ENCODE data around the gene GBA3.
A peak's percentile ranks its signal among the peaks of the same experiment; 100 is the strongest.

Gene GBA3

DNA sequence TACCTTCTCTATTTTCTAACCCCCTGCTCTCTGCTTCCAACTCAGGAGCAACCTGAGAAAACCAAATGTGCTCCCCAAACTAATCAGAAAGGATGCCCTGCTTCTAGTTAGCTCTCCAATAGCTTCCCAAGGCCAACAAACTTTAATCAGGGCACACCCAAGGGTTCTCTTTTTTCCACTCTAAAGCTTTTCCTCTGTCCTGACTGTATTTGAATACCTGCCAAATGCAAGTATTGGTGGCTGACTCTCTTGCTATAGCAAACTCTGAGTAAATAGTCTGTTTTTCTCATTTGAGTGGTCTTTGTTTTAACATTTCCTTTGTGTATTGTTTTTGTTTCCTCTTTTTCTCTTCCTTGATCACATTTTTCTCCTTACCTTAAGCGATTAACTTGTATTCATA is 52.5 kb downstream of the GBA3 start:
- Histone ChIP-seq H4K20me1 (ENCODE audit: insufficient read depth, low read length) (no peaks in the 10 kb centered on the region), H3K27me3 (ENCODE audit: low read depth, low read length) (no peaks in the 10 kb centered on the region), H3K4me1 (ENCODE audit: low read length) (peaks cover 26% of the 10 kb centered on the region), H3K4me2 (ENCODE audit: low read length) (peak overlapping the region; percentile 23), H3K27ac (ENCODE audit: low read length) (peak overlapping the region; percentile 88), H3K4me3 (ENCODE audit: low read length) (peak overlapping the region; percentile 5; the same call in 1 of the 2 replicates), H2AFZ (ENCODE audit: low read depth, low read length) (no peak overlapping the region; the same call in 1 of the 2 replicates), H3K9ac (ENCODE audit: low read length) (peak overlapping the region; percentile 28; the same call in 1 of the 2 replicates), H3K36me3 (replicated peaks; ENCODE audit: low read depth, low read length) (peaks cover 14% of the 10 kb centered on the region), H3K79me2 (ENCODE audit: low read length) (no peaks in the 10 kb centered on the region), H3K9me3 (ENCODE audit: insufficient read depth, low read length) (peaks cover under 1% of the 10 kb centered on the region; the same call in 1 of the 2 replicates)
- no peak for TF ChIP-seq EZH2phosphoT487 (IDR thresholded peaks at IDR 0.05; ENCODE audit: low read depth)
- TF ChIP-seq, protein P1, sequence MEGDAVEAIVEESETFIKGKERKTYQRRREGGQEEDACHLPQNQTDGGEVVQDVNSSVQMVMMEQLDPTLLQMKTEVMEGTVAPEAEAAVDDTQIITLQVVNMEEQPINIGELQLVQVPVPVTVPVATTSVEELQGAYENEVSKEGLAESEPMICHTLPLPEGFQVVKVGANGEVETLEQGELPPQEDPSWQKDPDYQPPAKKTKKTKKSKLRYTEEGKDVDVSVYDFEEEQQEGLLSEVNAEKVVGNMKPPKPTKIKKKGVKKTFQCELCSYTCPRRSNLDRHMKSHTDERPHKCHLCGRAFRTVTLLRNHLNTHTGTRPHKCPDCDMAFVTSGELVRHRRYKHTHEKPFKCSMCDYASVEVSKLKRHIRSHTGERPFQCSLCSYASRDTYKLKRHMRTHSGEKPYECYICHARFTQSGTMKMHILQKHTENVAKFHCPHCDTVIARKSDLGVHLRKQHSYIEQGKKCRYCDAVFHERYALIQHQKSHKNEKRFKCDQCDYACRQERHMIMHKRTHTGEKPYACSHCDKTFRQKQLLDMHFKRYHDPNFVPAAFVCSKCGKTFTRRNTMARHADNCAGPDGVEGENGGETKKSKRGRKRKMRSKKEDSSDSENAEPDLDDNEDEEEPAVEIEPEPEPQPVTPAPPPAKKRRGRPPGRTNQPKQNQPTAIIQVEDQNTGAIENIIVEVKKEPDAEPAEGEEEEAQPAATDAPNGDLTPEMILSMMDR (IDR thresholded peaks at IDR 0.05; ENCODE audit: low read depth, low read length): no peak

DNA sequence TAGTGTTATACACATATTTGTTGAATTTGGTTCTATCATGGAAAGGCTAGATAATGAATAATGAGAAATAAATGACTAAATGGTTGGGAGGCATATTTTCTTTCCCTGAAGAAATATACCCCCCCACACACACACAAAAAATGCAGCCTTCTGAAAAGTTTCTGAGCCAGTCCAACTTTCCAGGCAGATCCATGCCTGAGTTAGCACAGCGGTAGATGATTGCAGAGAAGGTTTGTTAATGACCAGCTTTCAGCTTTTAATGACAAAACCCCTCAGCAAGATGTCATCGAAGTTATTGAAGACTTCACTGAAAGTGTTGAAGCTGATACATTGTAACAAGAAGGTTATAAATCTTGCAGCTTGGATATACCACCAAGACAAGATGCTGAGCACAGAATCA is 61.4 kb downstream of the GBA3 start:
- Histone ChIP-seq H3K4me1 (ENCODE audit: low read length) (no peaks in the 10 kb centered on the region), H3K27ac (ENCODE audit: low read length) (no peak overlapping the region), H3K4me2 (ENCODE audit: low read length) (no peak overlapping the region), H3K27me3 (ENCODE audit: low read depth, low read length) (no peaks in the 10 kb centered on the region), H3K79me2 (ENCODE audit: low read length) (no peaks in the 10 kb centered on the region), H2AFZ (ENCODE audit: low read depth, low read length) (no peak overlapping the region), H3K4me3 (ENCODE audit: low read length) (no peak overlapping the region), H3K36me3 (replicated peaks; ENCODE audit: low read depth, low read length) (no peaks in the 10 kb centered on the region), H3K9ac (ENCODE audit: low read length) (no peak overlapping the region), H4K20me1 (ENCODE audit: insufficient read depth, low read length) (no peaks in the 10 kb centered on the region), H3K9me3 (ENCODE audit: insufficient read depth, low read length) (no peaks in the 10 kb centered on the region)
- TF ChIP-seq, protein P1 (IDR thresholded peaks at IDR 0.05; ENCODE audit: low read depth, low read length): no peak
- no peak for TF ChIP-seq EZH2phosphoT487 (IDR thresholded peaks at IDR 0.05; ENCODE audit: low read depth)

DNA sequence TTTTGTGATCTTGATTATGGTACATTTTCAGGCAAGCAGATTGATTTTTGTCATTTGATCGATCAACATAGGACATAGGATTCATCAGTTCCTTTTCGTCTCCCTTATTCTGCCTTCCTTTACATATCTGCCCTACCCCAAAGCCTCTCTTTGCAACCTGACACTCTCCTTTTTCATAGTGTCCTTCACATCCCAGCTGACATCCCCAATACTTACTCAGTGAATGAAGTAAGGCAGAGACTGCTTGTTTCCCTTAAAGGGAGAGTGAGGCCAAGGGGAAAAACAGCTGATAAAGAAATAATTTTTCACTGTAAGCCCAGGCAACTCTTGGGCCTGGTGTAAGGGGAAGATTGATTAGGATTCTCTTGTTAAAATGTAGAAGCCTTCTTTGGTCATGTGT is 69.8 kb downstream of the GBA3 start:
- no peak overlapping the region for H3K4me3 ChIP-seq (ENCODE audit: low read length)
- no peak overlapping the region for H3K9ac ChIP-seq (ENCODE audit: low read length)
- H3K9me3 ChIP-seq (ENCODE audit: insufficient read depth, low read length): peaks cover 5% of the 10 kb centered on the region; the same call in 1 of the 2 replicates
- H3K4me2 ChIP-seq (ENCODE audit: low read length): no peak overlapping the region
- no peaks in the 10 kb centered on the region for H3K79me2 ChIP-seq (ENCODE audit: low read length)
- no peak overlapping the region for H2AFZ ChIP-seq (ENCODE audit: low read depth, low read length)
- no peaks in the 10 kb centered on the region for H3K27me3 ChIP-seq (ENCODE audit: low read depth, low read length)
- peaks cover 25% of the 10 kb centered on the region for H3K4me1 ChIP-seq (ENCODE audit: low read length)
- H3K27ac ChIP-seq (ENCODE audit: low read length): no peak overlapping the region
- peaks cover 6% of the 10 kb centered on the region for H3K36me3 ChIP-seq (replicated peaks; ENCODE audit: low read depth, low read length)
- TF ChIP-seq, protein P1 (IDR thresholded peaks at IDR 0.05; ENCODE audit: low read depth, low read length): no peak
- no peak for TF ChIP-seq EZH2phosphoT487 (IDR thresholded peaks at IDR 0.05; ENCODE audit: low read depth)
- H4K20me1 ChIP-seq (ENCODE audit: insufficient read depth, low read length): no peaks in the 10 kb centered on the region

DNA sequence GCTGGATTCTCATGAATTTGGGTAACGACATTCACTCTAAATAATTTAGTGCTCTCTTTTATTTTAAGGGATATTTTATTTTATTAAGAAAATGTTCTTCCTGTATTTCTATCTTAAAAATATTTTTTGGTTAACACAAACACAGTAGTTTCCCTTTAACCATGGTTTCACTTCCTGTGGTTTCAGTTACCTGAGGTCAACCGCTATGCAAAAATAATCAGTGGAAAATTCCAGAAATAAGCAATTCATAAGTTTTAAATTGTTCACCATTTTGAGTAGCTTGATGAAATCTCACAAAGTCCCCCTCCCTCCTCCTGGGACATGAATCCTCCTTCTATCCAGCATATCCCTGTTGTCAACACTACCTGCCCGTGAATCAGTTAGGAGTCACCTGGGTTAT is 71.4 kb downstream of the GBA3 start:
- no peak overlapping the region for H3K9ac ChIP-seq (ENCODE audit: low read length)
- no peak overlapping the region for H3K4me3 ChIP-seq (ENCODE audit: low read length)
- H3K9me3 ChIP-seq (ENCODE audit: insufficient read depth, low read length): peaks cover 5% of the 10 kb centered on the region; the same call in 1 of the 2 replicates
- no peak overlapping the region for H3K27ac ChIP-seq (ENCODE audit: low read length)
- no peak overlapping the region for H2AFZ ChIP-seq (ENCODE audit: low read depth, low read length)
- no peaks in the 10 kb centered on the region for H3K27me3 ChIP-seq (ENCODE audit: low read depth, low read length)
- H3K4me2 ChIP-seq (ENCODE audit: low read length): no peak overlapping the region
- H3K79me2 ChIP-seq (ENCODE audit: low read length): no peaks in the 10 kb centered on the region
- peaks cover 25% of the 10 kb centered on the region for H3K4me1 ChIP-seq (ENCODE audit: low read length)
- no peaks in the 10 kb centered on the region for H4K20me1 ChIP-seq (ENCODE audit: insufficient read depth, low read length)
- TF ChIP-seq, protein P1 (IDR thresholded peaks at IDR 0.05; ENCODE audit: low read depth, low read length): no peak
- TF ChIP-seq EZH2phosphoT487 (IDR thresholded peaks at IDR 0.05; ENCODE audit: low read depth): no peak
- H3K36me3 ChIP-seq (replicated peaks; ENCODE audit: low read depth, low read length): peaks cover 6% of the 10 kb centered on the region
